Placental pericyte (primary cell): ENCODE data around the gene HSPG2. TPM values are rescaled to one million over a fixed set of nuclear protein-coding genes. Genes with fewer than 3 reads are reported as not detected.

Experiments
- total RNA-seq: library from RNA; depleted of rRNA; stranded (reverse); fragments of >200 nt; gene quantifications from 2 replicates; pipeline ENCODE4 v1.2.3, GENCODE V29; 2012

Gene HSPG2
- total RNA-seq, result 173 and 204 TPM in 2 replicates

DNA sequence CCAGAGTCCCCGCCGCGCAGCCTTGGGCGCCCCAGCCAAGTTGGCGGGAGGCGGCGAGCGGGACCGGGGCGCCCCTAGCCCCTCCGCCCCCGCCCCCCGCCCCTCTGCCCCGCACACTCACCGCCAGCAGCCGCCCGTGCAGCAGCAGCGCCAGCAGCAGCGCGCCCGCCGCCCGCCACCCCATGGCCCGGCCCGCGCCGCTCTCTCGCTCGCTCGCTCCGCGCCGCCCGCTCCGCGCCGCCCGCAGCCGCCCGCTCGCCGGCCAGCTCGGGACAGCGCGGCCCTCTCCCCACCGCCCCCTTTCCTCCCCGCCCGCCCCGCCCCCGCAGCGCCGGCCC is at the start of gene HSPG2:
HSPG2 (minus strand) TSS at position 277 of the 338 bp plus-strand sequence; CDS start at position 184, 93 bp downstream.

DNA sequence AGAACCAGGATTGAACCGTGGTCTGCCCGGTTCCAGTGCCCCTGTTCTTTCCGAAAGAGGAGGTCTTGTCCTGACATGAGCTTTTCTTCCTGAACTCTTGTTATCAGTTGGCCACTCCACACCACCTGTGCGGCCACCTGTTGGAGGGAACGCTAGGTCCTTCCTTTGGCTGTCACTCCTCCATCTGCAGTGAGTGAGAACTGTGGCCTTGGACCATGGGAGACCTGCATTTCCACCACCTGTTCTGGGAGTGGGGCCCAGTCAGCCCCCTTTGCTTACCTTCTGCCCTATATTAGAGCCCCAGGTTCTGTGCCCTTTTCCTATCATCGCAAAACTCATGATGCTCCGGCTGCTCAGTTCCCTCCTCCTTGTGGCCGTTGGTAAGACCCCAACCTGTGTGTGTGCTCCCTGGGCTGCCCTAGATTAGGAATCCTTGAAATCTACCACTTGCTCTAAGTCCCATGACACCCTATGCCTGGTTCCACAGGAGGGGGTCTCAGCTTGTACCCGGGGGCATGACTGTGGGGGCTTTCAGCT is 39.7 kb upstream of the HSPG2 start, which contains the start of gene CELA3B:
CELA3B (plus strand) TSS at position 320 of the 537 bp plus-strand sequence; CDS start at position 338, 18 bp downstream.

DNA sequence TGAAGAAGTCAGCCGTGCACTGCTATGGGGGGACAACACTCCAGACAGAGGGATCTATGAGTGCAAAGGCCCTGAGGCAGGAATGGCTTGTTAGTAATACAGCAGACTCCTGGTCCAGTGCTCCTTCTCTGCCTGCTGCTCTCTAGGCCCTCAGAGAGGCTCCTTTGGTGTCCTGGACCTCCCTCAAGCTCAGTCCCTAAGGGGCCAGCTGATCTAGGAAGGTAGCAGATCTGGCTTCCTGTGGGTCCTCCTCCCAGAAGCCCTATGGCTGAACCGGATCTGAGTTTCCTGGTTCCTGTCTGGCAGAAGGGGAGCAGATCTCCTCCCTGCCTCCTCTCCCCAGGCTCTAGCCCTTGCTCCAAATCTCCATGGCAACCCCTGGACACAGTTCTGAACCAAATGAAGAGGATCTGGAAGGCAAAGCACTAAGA is 125.2 kb downstream of the HSPG2 start, which contains the start of gene LDLRAD2:
LDLRAD2 (plus strand) TSS at position 391 of the 431 bp plus-strand sequence. CDS start 187 bp downstream, outside the sequence.

DNA sequence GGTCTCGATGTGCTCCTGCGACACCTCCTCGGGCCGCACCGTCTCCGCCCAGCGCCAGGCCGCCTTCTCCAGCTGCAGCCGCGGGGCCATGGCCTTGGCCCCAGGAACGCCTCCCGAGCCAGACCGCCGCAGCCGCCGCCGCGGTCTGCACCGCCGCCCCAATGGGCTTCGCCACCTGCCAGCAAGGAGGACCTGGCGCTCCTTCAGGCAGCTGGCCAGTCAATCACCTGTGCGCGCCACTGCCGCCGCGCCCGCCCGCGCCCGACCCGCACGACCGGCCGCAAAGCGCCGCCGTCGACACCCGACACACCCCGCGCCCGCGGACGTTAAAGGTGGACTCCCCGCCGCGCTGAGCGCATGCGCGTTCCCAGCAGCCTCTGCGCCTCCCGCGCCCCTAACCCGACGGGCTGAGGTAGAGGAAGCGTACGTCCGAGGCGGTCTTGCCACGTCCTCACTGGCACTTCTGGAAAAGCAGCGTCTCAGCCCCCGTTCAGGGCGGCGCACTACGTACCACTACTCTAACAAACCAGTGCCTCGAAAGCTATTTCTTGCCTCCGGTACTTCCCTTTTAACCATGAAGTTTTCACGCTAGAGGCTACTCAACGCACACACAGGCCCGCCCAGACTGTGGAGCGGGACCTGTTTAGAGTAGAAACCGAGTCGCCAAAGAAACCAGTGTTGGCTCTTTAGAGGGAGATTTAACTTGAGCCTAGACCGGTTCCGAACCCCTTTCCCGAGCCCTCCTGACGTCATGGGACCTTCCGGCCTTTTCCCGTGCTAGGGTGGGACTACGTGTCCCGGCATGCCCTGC is 154.0 kb downstream of the HSPG2 start, which contains the start of gene USP48:
USP48 (minus strand) TSS at position 282 of the 811 bp plus-strand sequence; CDS start at position 90, 192 bp downstream.

Other genes with a start within 250 kb of the HSPG2 start
- 38.8 and 48.1 TPM in 2 replicates for gene USP48, start 154.2 kb downstream of the HSPG2 start, total RNA-seq
- under 0.01 TPM in 1 of 2 replicates, not detected in the other for gene LDLRAD2, start 125.0 kb downstream of the HSPG2 start, total RNA-seq
- not detected in 2 replicates for gene CELA3B, start 39.7 kb upstream of the HSPG2 start, total RNA-seq
- gene CELA3A, start 64.3 kb upstream of the HSPG2 start, total RNA-seq, result not detected in 2 replicates
- gene CDC42, start 115.4 kb upstream of the HSPG2 start, total RNA-seq, result 353 and 656 TPM in 2 replicates
- gene WNT4, start 205.8 kb upstream of the HSPG2 start, total RNA-seq, result 0.14 and 0.22 TPM in 2 replicates